Natural killer cell treated with Interleukin-12 subunit alpha and Interleukin-12 subunit beta and Interleukin-15 and Interleukin-18, amount 100 ng/mL, for 72 hours (primary cell): ENCODE measurements around the gene DNLZ. TPM values are rescaled to one million over a fixed set of nuclear protein-coding genes. Genes with fewer than 3 reads are reported as not detected.

Experiments
- ATAC-seq, 2 donors: fragments of 150-1000 bp; cut with Tn5 transposase in 1 of 2; sonication (Bioruptor Pico), chemical (Tn5 transposase) in 1 of 2; 2 replicates each; pipeline ENCODE4 v1.10.0; 2021
- DNase-seq: peaks from one replicate; pipeline ENCODE4 v3.0.0; 2022; ENCODE audit warnings: low spot score
- H3K27ac Mint-ChIP-seq, 2 donors: 1 replicate in 1 of 2; 2 replicates in 1 of 2; pipeline ENCODE4 v1.8.0; 2022; ENCODE audit warnings: mixed read lengths in 2 of 2, mild to moderate bottlenecking in 1 of 2, moderate library complexity in 1 of 2
- H3K27me3 Mint-ChIP-seq, 2 donors: 1 replicate in 1 of 2; 2 replicates in 1 of 2; pipeline ENCODE4 v1.8.0; 2022; ENCODE audit warnings: mixed read lengths in 2 of 2
- H3K36me3 Mint-ChIP-seq: one replicate; pipeline ENCODE4 v1.8.0; 2022; ENCODE audit warnings: mixed read lengths
- H3K4me1 Mint-ChIP-seq, 2 donors: 1 replicate in 1 of 2; 2 replicates in 1 of 2; pipeline ENCODE4 v1.8.0; 2022; ENCODE audit warnings: low read depth in 2 of 2, mixed read lengths in 2 of 2, mild to moderate bottlenecking in 1 of 2
- H3K4me3 Mint-ChIP-seq: one replicate; pipeline ENCODE4 v1.8.0; 2022; ENCODE audit warnings: mixed read lengths
- H3K9me3 Mint-ChIP-seq: 2 replicates; pipeline ENCODE4 v1.8.0; 2022; ENCODE audit warnings: mixed read lengths
- total RNA-seq, 2 donors: library from RNA; stranded (reverse); gene quantifications; one replicate each; pipeline ENCODE4 v1.2.3, GENCODE V29; 2022

The DNLZ gene
- total RNA-seq, 2 donors from 2014 or later = 30.0 to 41.2 TPM

DNA sequence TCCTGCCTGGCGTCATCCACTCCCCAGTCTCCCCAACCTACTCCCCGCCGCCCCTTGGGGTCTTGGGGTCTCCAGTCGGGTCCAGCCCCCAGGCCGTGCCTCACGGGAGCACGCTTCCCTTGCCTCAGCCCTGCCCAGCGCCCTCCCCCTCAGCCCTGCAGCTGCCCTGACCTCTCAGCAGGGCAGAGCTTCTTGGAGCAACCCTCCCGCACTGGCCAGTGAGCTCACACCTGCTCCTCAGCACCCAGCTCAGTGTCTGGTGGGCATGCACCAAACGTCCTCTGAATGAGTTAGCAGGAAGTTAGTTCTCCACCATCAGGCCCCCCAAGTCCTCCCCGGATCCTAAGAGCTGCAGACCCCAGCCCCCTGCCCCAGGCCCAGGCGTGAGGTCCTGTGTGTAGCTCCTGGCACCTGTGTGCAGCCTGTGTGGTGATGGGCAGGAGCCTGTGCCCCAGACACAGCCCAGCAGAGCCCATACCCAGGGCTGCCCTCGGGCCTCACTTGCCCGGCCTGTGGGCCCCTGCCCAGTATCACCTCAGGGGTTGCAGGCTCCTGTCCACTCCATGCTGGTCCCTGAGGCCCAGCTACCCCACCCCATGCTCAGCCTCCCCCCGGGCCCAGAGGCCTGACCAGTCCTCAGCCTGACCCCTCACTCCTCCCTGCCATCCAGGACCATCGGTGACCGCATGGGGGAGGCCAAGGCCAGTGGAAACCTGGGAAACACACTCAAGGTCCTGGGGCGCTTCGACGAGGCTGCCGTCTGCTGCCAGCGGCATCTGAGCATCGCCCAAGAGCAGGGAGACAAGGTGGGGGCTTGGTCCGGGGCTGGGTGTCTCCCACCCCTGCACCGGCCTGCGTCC is 28.0 kb downstream of the DNLZ start:
- no peak overlapping the region for H3K4me3 Mint-ChIP-seq
- H3K4me1 Mint-ChIP-seq = no peaks in the 10 kb centered on the region
- DNase-seq (no peak), ATAC-seq (no peak)
- H3K27me3 Mint-ChIP-seq = no peaks in the 10 kb centered on the region
- H3K9me3 Mint-ChIP-seq = no peaks in the 10 kb centered on the region
- H3K27ac Mint-ChIP-seq = no peak overlapping the region
- H3K36me3 Mint-ChIP-seq = no peaks in the 10 kb centered on the region

DNA sequence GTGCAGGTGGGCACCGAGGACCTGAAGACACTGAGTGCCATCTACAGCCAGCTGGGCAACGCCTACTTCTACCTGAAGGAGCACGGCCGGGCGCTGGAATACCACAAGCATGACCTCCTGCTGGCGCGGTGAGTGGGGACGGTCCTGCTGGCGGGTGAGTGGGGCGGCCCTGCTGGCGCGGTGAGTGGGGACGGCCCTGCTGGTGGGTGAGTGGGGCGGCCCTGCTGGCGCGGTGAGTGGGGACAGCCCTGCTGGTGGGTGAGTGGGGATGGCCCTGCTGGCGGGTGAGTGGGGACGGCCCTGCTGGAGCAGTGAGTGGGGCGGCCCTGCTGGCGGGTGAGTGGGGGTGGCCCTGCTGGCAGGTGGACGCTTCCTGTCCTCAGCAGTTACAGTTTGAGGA is 29.0 kb downstream of the DNLZ start:
- no peak for DNase-seq
- Mint-ChIP-seq H3K27me3 (no peaks in the 10 kb centered on the region), H3K4me1 (no peaks in the 10 kb centered on the region), H3K9me3 (no peaks in the 10 kb centered on the region), H3K4me3 (no peak overlapping the region), H3K36me3 (no peaks in the 10 kb centered on the region), H3K27ac (no peak overlapping the region)
- ATAC-seq = no peak

DNA sequence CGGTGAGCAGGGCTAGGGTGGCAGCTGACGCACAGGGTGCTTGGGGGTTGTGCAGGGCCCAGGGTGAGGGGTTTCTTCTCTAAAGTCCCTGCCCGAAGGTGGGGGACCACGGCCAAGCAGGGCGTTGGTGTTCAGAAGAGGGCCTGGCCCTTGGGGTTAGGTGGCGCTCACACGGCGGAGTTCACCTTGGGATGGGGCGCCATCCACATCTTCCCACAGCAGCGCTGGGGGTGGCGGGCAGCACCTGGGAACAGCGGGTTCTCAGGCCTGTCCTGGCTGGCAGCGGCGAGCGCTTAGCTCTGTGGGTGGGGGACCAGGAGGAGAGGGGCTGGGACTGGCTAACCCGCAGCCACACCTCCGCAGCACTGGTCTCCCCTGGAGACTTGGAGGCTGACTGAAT is 30.1 kb downstream of the DNLZ start:
- H3K27ac Mint-ChIP-seq = no peak overlapping the region
- peaks cover 0 to 2% of the 10 kb centered on the region in 2 donors for H3K27me3 Mint-ChIP-seq
- no peaks in the 10 kb centered on the region for H3K36me3 Mint-ChIP-seq
- no peak for DNase-seq
- peaks cover 0 to 3% of the 10 kb centered on the region in 2 donors for H3K4me1 Mint-ChIP-seq
- no peak for ATAC-seq
- H3K9me3 Mint-ChIP-seq = no peaks in the 10 kb centered on the region
- no peak overlapping the region for H3K4me3 Mint-ChIP-seq

DNA sequence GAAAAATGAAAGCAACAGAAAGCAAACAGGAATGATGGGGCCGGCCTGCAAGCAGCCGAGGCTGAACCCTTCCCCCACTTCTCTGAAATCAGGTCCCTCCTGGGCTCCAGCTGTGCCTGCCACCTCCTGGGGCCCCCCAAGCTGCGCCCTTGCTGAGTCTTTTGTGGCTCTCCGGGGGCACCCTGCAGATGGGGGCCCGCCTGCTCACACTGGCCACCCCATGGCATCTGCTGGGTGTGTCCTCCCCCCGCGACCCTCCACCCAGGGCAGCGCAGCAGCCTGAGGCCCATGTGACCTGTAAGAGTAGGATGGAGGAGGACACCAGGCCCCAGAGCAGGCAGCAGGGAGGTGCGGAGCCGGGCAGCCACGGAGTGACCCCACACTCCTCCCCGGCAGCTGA is 30.5 kb downstream of the DNLZ start:
- Mint-ChIP-seq H3K9me3 (no peaks in the 10 kb centered on the region), H3K27ac (no peak overlapping the region), H3K36me3 (no peaks in the 10 kb centered on the region), H3K4me3 (no peak overlapping the region), H3K4me1 (peaks cover 0 to 3% of the 10 kb centered on the region in 2 donors), H3K27me3 (peaks cover 0 to 2% of the 10 kb centered on the region in 2 donors)
- ATAC-seq (no peak), DNase-seq (no peak)

DNA sequence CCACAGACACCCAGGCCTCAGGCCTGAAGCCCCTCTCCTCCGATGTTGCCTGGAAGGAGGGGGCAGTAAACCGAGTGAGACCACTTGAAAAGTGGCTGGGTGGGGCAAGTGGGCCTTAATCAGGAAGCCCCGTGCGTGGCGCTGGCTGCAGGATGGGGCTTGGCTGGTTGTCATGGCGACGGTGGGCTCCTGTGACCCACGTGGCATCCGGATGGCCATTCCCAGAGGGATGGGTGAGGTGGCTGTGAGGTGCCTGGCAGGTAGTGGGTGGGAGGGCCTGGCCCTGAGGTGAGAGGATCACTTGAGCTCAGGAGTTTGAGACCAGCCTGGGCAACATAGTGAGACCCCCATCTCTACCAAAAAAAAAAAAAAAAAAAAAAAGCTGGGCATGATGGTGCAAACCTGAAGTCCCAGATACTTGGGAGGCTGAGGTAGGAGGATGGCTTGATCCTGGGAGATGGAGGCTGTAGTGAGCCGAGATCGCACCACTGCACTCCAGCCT is 31.0 kb downstream of the DNLZ start:
- Mint-ChIP-seq H3K27ac (no peak overlapping the region), H3K9me3 (no peaks in the 10 kb centered on the region), H3K36me3 (no peaks in the 10 kb centered on the region), H3K27me3 (peaks cover 0 to 2% of the 10 kb centered on the region in 2 donors), H3K4me3 (no peak overlapping the region), H3K4me1 (peaks cover 0 to 3% of the 10 kb centered on the region in 2 donors)
- ATAC-seq = no peak
- no peak for DNase-seq

DNA sequence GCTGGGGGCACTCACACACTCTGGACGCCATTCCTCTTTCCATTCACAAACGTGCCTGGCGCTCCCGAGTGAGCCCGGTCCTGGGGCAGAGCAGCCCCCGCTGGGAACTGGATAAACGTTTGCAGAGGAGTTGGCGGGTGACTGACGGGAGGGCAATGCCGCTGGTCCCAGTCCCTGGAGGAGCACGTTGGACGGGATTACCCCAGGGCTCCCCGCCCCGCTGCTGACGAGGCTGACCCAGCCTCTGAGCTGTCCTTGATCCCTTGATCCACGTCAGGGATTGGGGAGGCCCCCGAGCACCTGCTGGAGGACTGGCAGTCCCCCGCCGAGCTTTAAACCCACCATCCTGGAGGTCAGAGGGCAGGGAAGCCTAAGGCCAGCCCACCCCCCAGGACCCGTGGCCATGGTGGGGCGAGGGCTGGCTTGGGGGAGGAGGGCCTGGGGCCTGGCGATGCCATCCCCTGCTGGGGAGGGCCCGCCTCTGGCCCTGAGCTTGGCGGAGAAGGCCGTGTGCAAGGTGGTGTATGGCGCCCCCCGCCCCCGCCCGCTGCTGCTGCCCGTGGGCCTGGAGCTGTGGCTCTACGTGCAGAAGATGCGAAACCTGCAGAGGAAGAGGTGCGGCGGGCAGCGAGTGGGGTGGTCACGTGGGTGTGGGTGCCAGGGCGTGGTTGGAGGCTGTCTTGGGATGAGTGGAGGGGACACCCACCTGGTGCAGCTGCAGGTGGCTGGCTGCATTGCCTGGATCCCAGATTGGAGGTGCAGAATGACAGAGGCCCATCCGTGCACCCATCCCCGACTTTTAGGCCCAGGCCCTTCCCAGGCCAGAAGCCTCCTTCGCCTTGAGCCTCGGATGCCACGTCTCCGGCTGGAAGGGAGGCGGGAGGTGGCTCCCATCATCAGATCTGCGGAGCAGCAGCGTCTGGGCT is 31.7 kb downstream of the DNLZ start:
- Mint-ChIP-seq H3K27me3 (peaks cover 0 to 2% of the 10 kb centered on the region in 2 donors), H3K4me3 (no peak overlapping the region), H3K36me3 (no peaks in the 10 kb centered on the region), H3K4me1 (peaks cover 0 to 3% of the 10 kb centered on the region in 2 donors), H3K9me3 (no peaks in the 10 kb centered on the region), H3K27ac (no peak overlapping the region)
- no peak for DNase-seq
- ATAC-seq = no peak

DNA sequence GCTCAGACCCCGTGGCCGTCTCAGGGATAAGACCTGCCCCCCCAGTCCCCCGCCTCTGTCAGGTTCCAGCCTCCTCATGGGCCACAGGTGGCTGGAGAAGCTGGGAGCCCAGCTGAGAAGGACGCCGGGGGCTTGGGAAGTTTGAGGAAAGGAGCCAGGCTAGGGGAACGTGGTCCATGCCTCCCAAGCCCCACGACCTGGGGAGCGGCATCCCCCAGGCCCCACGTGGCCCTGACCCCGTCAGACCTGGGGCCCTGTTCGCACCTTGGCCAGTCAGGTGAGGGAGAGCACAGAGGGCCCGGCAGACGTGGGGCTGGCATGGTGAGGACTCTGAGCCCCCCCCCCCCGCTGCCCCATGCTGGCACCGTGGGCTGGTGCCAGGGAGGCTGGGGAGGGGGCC is 32.5 kb downstream of the DNLZ start:
- peaks cover 0 to 2% of the 10 kb centered on the region in 2 donors for H3K27me3 Mint-ChIP-seq
- H3K9me3 Mint-ChIP-seq = no peaks in the 10 kb centered on the region
- H3K36me3 Mint-ChIP-seq = no peaks in the 10 kb centered on the region
- no peak for DNase-seq
- no peak overlapping the region for H3K27ac Mint-ChIP-seq
- peaks cover 0 to 3% of the 10 kb centered on the region in 2 donors for H3K4me1 Mint-ChIP-seq
- no peak overlapping the region for H3K4me3 Mint-ChIP-seq
- ATAC-seq = no peak

DNA sequence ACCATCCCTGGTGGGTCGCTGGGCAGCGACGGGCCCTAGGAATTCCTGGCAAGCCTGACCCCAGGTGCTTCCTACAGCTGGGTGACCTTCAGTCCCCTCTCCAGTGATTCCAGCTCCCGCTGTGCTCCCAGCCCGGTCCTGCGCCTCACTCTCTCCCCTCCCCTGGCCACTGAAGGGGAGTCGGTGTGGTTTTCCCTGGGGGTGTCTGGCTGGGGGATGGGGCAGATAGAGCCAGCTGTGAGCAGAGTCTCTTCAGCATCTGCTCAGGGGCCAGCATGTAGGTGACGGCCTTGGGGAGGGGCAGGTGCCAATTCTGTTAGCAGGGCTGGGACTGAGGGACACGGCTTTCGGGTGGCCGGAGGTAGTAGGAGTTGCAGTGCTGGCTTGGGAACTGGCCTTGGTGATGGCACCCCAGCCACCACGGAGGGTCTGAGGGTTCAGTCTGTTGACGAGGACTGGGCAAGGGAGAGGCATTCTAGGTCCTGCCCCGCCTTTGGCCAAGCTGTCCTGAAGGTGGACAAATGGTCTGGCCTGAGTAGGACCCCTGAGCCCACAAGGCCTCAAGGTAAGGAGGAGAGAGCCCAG is 33.0 kb downstream of the DNLZ start:
- no peak for ATAC-seq
- Mint-ChIP-seq H3K36me3 (no peaks in the 10 kb centered on the region), H3K4me1 (peaks cover 0 to 3% of the 10 kb centered on the region in 2 donors), H3K27me3 (peaks cover 0 to 2% of the 10 kb centered on the region in 2 donors), H3K4me3 (no peak overlapping the region), H3K9me3 (no peaks in the 10 kb centered on the region), H3K27ac (no peak overlapping the region)
- DNase-seq = no peak

DNA sequence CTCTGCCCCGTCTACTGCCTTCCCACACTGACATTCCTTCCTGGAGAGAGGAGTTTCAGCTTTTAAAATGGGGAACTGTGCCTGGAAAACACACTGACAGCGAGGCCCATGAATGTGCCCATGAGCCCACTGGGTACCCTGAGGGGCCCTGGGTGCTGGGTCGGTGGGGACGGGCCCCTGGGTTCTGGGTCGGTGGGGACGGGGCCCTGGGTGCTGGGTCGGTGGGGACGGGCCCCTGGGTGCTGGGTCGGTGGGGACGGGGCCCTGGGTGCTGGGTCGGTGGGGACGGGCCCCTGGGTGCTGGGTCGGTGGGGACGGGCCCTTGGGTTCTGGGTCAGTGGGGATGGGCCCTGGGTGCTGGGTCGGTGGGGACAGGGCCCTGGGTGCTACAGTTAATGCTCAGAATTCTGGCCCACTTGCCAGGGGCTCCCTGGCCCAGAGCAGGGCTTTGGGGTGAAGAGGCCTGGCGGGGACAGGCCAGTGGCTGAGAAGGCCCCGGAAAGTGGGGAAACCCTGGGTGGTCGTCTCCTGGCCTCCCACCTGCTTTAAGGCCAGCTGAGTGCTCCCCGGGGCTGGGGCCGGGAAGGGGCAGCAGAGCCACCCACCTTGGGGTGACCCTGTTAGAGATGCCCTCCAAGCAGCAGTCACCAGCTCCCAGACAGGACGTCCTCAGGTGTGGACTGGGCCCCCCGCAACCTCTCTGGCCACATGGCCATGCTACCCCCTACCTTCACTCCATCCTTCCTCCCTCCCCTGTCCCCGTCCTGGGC is 33.7 kb downstream of the DNLZ start:
- ATAC-seq (no peak), DNase-seq (no peak)
- Mint-ChIP-seq H3K4me3 (no peak overlapping the region), H3K36me3 (no peaks in the 10 kb centered on the region), H3K9me3 (no peaks in the 10 kb centered on the region), H3K4me1 (peaks cover 0 to 3% of the 10 kb centered on the region in 2 donors), H3K27ac (no peak overlapping the region), H3K27me3 (peaks cover 0 to 2% of the 10 kb centered on the region in 2 donors)

DNA sequence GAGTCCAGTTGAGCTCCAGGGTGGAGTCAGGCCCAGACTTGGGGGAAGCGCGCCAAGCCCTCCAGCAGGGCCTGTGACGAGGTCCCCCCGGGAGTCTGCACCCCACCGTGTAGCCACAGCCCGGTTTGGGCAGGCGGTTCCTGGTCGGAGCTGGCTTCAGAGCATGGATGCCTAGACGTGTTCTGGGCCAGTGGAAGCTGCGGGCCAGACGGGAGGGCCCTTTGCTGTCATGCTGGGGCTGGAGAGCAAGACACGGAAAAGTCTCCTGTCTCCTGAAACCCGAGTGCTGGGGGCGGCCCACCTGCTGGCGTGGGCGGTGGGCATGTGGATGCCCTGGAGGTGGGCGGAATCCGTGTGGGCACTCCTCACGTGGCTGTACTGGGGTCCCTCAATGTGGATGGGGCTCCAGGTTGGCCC is 34.3 kb downstream of the DNLZ start:
- no peaks in the 10 kb centered on the region for H3K36me3 Mint-ChIP-seq
- no peaks in the 10 kb centered on the region for H3K9me3 Mint-ChIP-seq
- no peak overlapping the region for H3K4me3 Mint-ChIP-seq
- peaks cover 0 to 3% of the 10 kb centered on the region in 2 donors for H3K4me1 Mint-ChIP-seq
- no peak for DNase-seq
- H3K27me3 Mint-ChIP-seq = peaks cover 0 to 2% of the 10 kb centered on the region in 2 donors
- no peak for ATAC-seq
- H3K27ac Mint-ChIP-seq = no peak overlapping the region

DNA sequence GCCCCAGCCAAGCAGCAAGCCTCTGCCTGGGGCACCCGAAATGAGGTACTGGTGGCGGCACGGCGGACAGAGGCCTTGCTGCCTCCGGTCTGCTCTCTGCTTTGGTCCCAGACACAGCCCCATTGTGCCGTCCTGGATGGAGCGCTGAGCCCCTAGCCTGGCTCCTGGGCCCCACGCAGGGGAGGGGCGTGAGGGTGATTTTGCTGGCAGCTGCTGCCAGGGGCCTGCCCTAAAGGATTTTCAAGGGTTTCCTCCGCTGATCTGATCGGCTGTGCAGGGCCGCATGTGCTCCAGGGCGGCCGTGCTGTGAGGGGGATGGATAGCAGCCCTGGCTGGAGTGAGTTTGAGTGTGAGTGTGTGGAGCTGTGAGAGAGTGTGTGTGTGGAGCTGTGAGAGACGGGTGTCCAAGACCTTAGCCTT is 34.9 kb downstream of the DNLZ start:
- DNase-seq = no peak
- H3K36me3 Mint-ChIP-seq = no peaks in the 10 kb centered on the region
- no peak for ATAC-seq
- H3K4me3 Mint-ChIP-seq = no peak overlapping the region
- H3K27me3 Mint-ChIP-seq = peaks cover 0 to 2% of the 10 kb centered on the region in 2 donors
- no peak overlapping the region for H3K27ac Mint-ChIP-seq
- H3K9me3 Mint-ChIP-seq = no peaks in the 10 kb centered on the region
- peaks cover 0 to 3% of the 10 kb centered on the region in 2 donors for H3K4me1 Mint-ChIP-seq

DNA sequence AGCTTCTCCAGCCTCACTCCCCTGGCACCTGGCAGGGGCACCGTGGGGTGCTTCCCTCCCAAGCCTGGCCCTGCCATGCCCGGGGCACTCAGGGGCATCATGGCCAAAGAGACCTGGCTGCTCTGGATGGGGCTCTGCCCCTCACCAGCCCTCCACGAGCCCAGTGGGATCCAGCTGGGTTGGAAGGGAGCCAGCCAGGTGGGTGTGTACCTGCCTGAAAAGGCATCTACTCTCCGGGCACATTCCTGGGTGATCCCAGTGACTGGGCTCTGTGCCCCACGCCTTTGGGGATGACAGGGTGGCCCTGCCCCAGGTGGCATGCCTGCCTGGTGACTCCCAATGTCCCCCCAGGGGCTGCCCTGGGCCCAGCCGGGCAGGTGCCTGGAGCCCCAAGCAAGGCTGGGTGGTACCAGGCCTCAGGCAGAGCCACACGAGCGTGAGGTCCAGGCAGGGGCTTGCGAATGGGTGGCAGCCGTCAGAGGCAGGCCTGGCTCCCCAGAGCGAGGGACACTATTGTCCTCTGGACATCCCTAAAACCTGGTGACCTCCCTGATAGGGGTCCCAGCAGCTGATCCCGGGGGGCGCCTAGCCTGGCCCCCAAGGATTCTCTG is 35.4 kb downstream of the DNLZ start:
- DNase-seq = no peak
- no peaks in the 10 kb centered on the region for H3K9me3 Mint-ChIP-seq
- peaks cover 0 to 3% of the 10 kb centered on the region in 2 donors for H3K4me1 Mint-ChIP-seq
- no peak for ATAC-seq
- no peaks in the 10 kb centered on the region for H3K36me3 Mint-ChIP-seq
- H3K27me3 Mint-ChIP-seq = peaks cover 0 to 2% of the 10 kb centered on the region in 2 donors
- no peak overlapping the region for H3K4me3 Mint-ChIP-seq
- no peak overlapping the region for H3K27ac Mint-ChIP-seq
